Measurements from ENCODE around the gene EFNA1.

GRCh38 chr1:155082301-155083051, 45.2 kb upstream of the EFNA1 start:
- no peak for TF ChIP-seq CTCF (IDR thresholded peaks at IDR 0.05; ENCODE audit: poor library complexity, severe bottlenecking)
- no peak for TF ChIP-seq REST (IDR thresholded peaks at IDR 0.05; ENCODE audit: borderline replicate concordance)
- TF ChIP-seq EZH2 (IDR thresholded peaks at IDR 0.05; ENCODE audit: borderline replicate concordance, insufficient read depth, low read length, poor library complexity, severe bottlenecking): no peak
- no peak for TF ChIP-seq TAF1 (IDR thresholded peaks at IDR 0.05; ENCODE audit: low read depth)
- no peak for TF ChIP-seq POLR2AphosphoS5 (IDR thresholded peaks at IDR 0.05)
- TF ChIP-seq EP300 (conservative IDR thresholded peaks at IDR 0.05; ENCODE audit: poor library complexity, severe bottlenecking): no peak
- TF ChIP-seq SMC3 (conservative IDR thresholded peaks at IDR 0.05; ENCODE audit: poor library complexity): no peak

All from neural cell (in vitro differentiated cells).